Panc1 (cell line): ENCODE data around the gene TMEM163.

Source experiments
- POLR2AphosphoS5 ChIP-seq: IDR thresholded peaks from 2 replicates; pipeline ENCODE4 v1.6.1; 2012; ENCODE audit warnings: mild to moderate bottlenecking, low read depth, low read length, moderate library complexity
- SIN3A ChIP-seq: IDR thresholded peaks from 2 replicates; pipeline ENCODE4 v1.6.1; 2012; ENCODE audit warnings: low read depth, mild to moderate bottlenecking, low read length, moderate library complexity, borderline replicate concordance; ENCODE audit not compliant: insufficient read depth
- TF ChIP-seq, protein P1 (sequence below): fragments of 450-650 bp; IDR thresholded peaks from 2 replicates; pipeline ENCODE4 v1.5.1; 2017; ENCODE audit warnings: mild to moderate bottlenecking
- TF ChIP-seq, protein P2 (sequence below), 2 experiments: IDR thresholded peaks; 2 replicates each; pipeline ENCODE4 v1.6.1; 2011 to 2012; ENCODE audit warnings: low read depth in 2 of 2, control low read depth in 1 of 2, low read length in 1 of 2, mild to moderate bottlenecking in 1 of 2, moderate library complexity in 1 of 2; ENCODE audit not compliant: insufficient read depth in 1 of 2

DNA sequence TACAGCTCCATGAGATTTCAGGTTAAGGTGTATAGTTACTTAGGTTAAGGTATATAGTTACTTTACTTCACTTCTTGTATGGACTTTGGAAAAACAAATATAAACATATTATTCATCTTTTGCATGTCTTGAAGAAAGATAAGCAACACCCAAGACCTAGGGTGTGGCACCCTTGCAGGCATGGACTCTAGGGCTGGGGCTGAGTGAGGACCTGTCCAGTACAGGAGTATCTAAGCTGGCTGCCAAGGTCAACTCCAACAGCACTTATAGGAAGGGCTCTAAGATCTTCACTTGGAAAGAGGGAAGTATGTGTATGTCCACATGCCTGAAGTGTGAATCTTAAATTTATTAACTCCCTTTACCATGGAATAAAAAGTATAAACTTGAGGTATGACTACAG lies 7.1 kb upstream of the TMEM163 start:
- TF ChIP-seq, protein P1, sequence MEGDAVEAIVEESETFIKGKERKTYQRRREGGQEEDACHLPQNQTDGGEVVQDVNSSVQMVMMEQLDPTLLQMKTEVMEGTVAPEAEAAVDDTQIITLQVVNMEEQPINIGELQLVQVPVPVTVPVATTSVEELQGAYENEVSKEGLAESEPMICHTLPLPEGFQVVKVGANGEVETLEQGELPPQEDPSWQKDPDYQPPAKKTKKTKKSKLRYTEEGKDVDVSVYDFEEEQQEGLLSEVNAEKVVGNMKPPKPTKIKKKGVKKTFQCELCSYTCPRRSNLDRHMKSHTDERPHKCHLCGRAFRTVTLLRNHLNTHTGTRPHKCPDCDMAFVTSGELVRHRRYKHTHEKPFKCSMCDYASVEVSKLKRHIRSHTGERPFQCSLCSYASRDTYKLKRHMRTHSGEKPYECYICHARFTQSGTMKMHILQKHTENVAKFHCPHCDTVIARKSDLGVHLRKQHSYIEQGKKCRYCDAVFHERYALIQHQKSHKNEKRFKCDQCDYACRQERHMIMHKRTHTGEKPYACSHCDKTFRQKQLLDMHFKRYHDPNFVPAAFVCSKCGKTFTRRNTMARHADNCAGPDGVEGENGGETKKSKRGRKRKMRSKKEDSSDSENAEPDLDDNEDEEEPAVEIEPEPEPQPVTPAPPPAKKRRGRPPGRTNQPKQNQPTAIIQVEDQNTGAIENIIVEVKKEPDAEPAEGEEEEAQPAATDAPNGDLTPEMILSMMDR = no peak
- TF ChIP-seq POLR2AphosphoS5 (no peak), SIN3A (no peak)
- TF ChIP-seq, protein P2, sequence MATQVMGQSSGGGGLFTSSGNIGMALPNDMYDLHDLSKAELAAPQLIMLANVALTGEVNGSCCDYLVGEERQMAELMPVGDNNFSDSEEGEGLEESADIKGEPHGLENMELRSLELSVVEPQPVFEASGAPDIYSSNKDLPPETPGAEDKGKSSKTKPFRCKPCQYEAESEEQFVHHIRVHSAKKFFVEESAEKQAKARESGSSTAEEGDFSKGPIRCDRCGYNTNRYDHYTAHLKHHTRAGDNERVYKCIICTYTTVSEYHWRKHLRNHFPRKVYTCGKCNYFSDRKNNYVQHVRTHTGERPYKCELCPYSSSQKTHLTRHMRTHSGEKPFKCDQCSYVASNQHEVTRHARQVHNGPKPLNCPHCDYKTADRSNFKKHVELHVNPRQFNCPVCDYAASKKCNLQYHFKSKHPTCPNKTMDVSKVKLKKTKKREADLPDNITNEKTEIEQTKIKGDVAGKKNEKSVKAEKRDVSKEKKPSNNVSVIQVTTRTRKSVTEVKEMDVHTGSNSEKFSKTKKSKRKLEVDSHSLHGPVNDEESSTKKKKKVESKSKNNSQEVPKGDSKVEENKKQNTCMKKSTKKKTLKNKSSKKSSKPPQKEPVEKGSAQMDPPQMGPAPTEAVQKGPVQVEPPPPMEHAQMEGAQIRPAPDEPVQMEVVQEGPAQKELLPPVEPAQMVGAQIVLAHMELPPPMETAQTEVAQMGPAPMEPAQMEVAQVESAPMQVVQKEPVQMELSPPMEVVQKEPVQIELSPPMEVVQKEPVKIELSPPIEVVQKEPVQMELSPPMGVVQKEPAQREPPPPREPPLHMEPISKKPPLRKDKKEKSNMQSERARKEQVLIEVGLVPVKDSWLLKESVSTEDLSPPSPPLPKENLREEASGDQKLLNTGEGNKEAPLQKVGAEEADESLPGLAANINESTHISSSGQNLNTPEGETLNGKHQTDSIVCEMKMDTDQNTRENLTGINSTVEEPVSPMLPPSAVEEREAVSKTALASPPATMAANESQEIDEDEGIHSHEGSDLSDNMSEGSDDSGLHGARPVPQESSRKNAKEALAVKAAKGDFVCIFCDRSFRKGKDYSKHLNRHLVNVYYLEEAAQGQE (IDR thresholded peaks at IDR 0.05; ENCODE audit: insufficient read depth in 1 of 2, low read depth in 2 of 2, low read length in 1 of 2) = no peak
